CD14-positive monocyte (primary cell): ENCODE data around the gene APIP. TPM values are rescaled to one million over a fixed set of nuclear protein-coding genes. Genes with fewer than 3 reads are reported as not detected.

Experiments used
- DNase-seq, 3 donors: peaks; one replicate each; pipeline ENCODE4 v3.0.0-alpha.2; 2011 to 2022
- H2AFZ ChIP-seq: 2 replicates; pipeline ENCODE4 v1.6.0; 2012; ENCODE audit warnings: mild to moderate bottlenecking, low read depth, low read length, inconsistent platforms; ENCODE audit not compliant: insufficient read depth, poor library complexity, severe bottlenecking
- H3K27ac ChIP-seq, 2 donors: 1 replicate in 1 of 2; 2 replicates in 1 of 2; pipeline ENCODE4 v1.5.1; 2012 to 2013; ENCODE audit warnings: low read length in 2 of 2, control low read depth in 1 of 2, inconsistent platforms in 1 of 2, low read depth in 1 of 2, mild to moderate bottlenecking in 1 of 2
- H3K27me3 ChIP-seq, 2 donors: one replicate each; pipeline versions ENCODE4 v1.6.0 to v1.6.1; 2011 to 2013; ENCODE audit warnings: low read length in 2 of 2; ENCODE audit not compliant: control insufficient read depth in 2 of 2, insufficient read depth in 2 of 2
- H3K36me3 ChIP-seq, 2 donors: replicated peaks in 1 of 2; 1 replicate in 1 of 2; 2 replicates in 1 of 2; pipeline versions ENCODE4 v1.5.1 to v1.6.1; 2012 to 2013; ENCODE audit warnings: low read length in 2 of 2, control low read depth in 1 of 2, inconsistent platforms in 1 of 2, mild to moderate bottlenecking in 1 of 2; ENCODE audit not compliant: insufficient read depth in 2 of 2, control insufficient read depth in 1 of 2
- H3K4me1 ChIP-seq, 2 donors: 1 replicate in 1 of 2; 2 replicates in 1 of 2; pipeline versions ENCODE4 v1.5.1 to v1.6.1; 2012 to 2013; ENCODE audit warnings: low read length in 2 of 2, control low read depth in 1 of 2, inconsistent platforms in 1 of 2, mild to moderate bottlenecking in 1 of 2, moderate library complexity in 1 of 2; ENCODE audit not compliant: insufficient read depth in 2 of 2, control insufficient read depth in 1 of 2
- H3K4me2 ChIP-seq: replicated peaks from 2 replicates; pipeline ENCODE3; 2012; ENCODE audit warnings: low read length, moderate library complexity, mild to moderate bottlenecking; ENCODE audit not compliant: poor library complexity, severe bottlenecking; ENCODE audit errors: extremely low read depth
- H3K4me3 ChIP-seq, 3 experiments: fragments of 200-600 bp in 1 of 3; sonication (generic) in 1 of 3; replicated peaks in 1 of 3; 1 replicate in 2 of 3; 2 replicates in 1 of 3; pipeline ENCODE4 v1.5.1; 2011 to 2013; ENCODE audit warnings: low read length in 3 of 3, mild to moderate bottlenecking in 3 of 3, control low read depth in 2 of 3, low read depth in 2 of 3, inconsistent platforms in 1 of 3, moderate library complexity in 1 of 3
- H3K79me2 ChIP-seq: 2 replicates; pipeline ENCODE4 v1.6.0; 2012; ENCODE audit warnings: mild to moderate bottlenecking, control low read depth, inconsistent platforms, low read length, moderate library complexity; ENCODE audit not compliant: insufficient read depth
- H3K9ac ChIP-seq: 2 replicates; pipeline ENCODE4 v1.6.0; 2017; ENCODE audit warnings: low read length, mild to moderate bottlenecking; ENCODE audit not compliant: insufficient read depth, poor library complexity, severe bottlenecking
- H3K9me3 ChIP-seq, 2 donors: replicated peaks in 1 of 2; 1 replicate in 1 of 2; 2 replicates in 1 of 2; pipeline versions ENCODE4 v1.5.1 to v1.6.1; 2012 to 2013; ENCODE audit warnings: low read length in 2 of 2, control low read depth in 1 of 2; ENCODE audit not compliant: control insufficient read depth in 1 of 2, insufficient read depth in 1 of 2
- H4K20me1 ChIP-seq: 2 replicates; pipeline ENCODE4 v1.6.0; 2012; ENCODE audit warnings: mild to moderate bottlenecking, low read length, control low read depth, moderate library complexity; ENCODE audit not compliant: insufficient read depth
- H3K27ac Mint-ChIP-seq, 7 donors: one replicate each; pipeline ENCODE4 v1.8.0; 2020; ENCODE audit warnings: mild to moderate bottlenecking in 7 of 7, mixed read lengths in 7 of 7, moderate library complexity in 6 of 7, inconsistent platforms in 2 of 7
- H3K27me3 Mint-ChIP-seq, 3 donors: one replicate each; pipeline ENCODE4 v1.8.0; 2021 to 2022; ENCODE audit warnings: low read depth in 3 of 3, mild to moderate bottlenecking in 3 of 3, mixed read lengths in 3 of 3, moderate library complexity in 3 of 3, inconsistent platforms in 1 of 3
- H3K36me3 Mint-ChIP-seq, 2 donors: one replicate each; pipeline ENCODE4 v1.8.0; 2020; ENCODE audit warnings: mixed read lengths in 2 of 2, inconsistent platforms in 1 of 2, mild to moderate bottlenecking in 1 of 2
- H3K4me1 Mint-ChIP-seq: one replicate; pipeline ENCODE4 v1.8.0; 2020; ENCODE audit warnings: mild to moderate bottlenecking, mixed read lengths
- H3K4me3 Mint-ChIP-seq, 2 donors: one replicate each; pipeline ENCODE4 v1.8.0; 2020; ENCODE audit warnings: mild to moderate bottlenecking in 2 of 2, mixed read lengths in 2 of 2, moderate library complexity in 1 of 2
- H3K9me3 Mint-ChIP-seq, 7 donors: one replicate each; pipeline ENCODE4 v1.8.0; 2020 to 2022; ENCODE audit warnings: mixed read lengths in 7 of 7, mild to moderate bottlenecking in 6 of 7, moderate library complexity in 6 of 7, inconsistent platforms in 2 of 7
- WGBS: methylation state at CpG from one replicate; pipeline ENCODE4 v1.1.5; 2013; ENCODE audit warnings: missing lambda C conversion rate; ENCODE audit not compliant: insufficient coverage; 5-methylcytosine and 5-hydroxymethylcytosine counted together
- intact Hi-C, 2 donors: fragments of 100-400 bp; cut with micrococcal nuclease; formaldehyde crosslinking; loops; one replicate each; pipeline versions ENCODE4 v1.15.0 to v1.15.1; 2023
- polyA plus RNA-seq, 3 donors: library from polyadenylated mRNA; depleted of rRNA in 1 of 3; unstranded in 2 of 3; stranded (reverse) in 1 of 3; fragments of 300-500 nt in 2 of 3; fragments of >200 nt in 1 of 3; fragmentation: Illumina TruSeq in 2 of 3; gene quantifications; 1 replicate in 2 of 3; 2 replicates in 1 of 3; pipeline ENCODE4 v1.2.3, GENCODE V29; 2012 to 2021
- TF ChIP-seq, protein P1 (sequence below): fragments of 200-600 bp; IDR thresholded peaks from one replicate; pipeline ENCODE4 v1.8.0; 2022; ENCODE audit warnings: antibody characterized with exemption, mild to moderate bottlenecking

The APIP gene
- polyA plus RNA-seq, 3 donors, result 16.3 to 25.4 (median 22.9) TPM

DNA sequence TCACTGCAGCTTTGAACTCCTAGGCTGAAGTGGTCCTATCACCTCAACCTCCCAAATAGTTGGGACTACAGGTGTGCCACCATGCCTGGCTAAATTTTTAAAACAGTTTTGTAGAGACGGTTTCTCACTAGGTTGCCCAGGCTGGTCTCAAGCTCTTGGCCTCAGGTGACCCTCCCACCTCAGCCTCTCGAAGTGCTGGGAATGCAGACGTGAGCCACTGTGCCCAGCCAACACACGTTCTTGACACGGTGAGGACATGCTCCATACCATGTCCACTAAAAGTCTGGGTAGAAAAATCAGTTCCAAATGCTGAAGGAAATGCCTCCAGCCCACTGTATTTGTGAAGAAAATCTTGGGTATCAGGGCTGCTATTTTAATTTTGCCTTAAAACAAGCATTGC, 47.2 kb upstream of the APIP start:
- Histone ChIP-seq H3K4me1 (no peaks in the 10 kb centered on the region), H3K4me2 (no peak overlapping the region), H3K9me3 (no peaks in the 10 kb centered on the region), H3K79me2 (no peaks in the 10 kb centered on the region), H3K27me3 (no peaks in the 10 kb centered on the region), H3K36me3 (peaks cover 16 to 72% of the 10 kb centered on the region in 2 donors), H4K20me1 (no peaks in the 10 kb centered on the region), H3K4me3 (no peak overlapping the region), H3K27ac (no peak overlapping the region), H2AFZ (no peak overlapping the region), H3K9ac (no peak overlapping the region)
- TF ChIP-seq, protein P1, sequence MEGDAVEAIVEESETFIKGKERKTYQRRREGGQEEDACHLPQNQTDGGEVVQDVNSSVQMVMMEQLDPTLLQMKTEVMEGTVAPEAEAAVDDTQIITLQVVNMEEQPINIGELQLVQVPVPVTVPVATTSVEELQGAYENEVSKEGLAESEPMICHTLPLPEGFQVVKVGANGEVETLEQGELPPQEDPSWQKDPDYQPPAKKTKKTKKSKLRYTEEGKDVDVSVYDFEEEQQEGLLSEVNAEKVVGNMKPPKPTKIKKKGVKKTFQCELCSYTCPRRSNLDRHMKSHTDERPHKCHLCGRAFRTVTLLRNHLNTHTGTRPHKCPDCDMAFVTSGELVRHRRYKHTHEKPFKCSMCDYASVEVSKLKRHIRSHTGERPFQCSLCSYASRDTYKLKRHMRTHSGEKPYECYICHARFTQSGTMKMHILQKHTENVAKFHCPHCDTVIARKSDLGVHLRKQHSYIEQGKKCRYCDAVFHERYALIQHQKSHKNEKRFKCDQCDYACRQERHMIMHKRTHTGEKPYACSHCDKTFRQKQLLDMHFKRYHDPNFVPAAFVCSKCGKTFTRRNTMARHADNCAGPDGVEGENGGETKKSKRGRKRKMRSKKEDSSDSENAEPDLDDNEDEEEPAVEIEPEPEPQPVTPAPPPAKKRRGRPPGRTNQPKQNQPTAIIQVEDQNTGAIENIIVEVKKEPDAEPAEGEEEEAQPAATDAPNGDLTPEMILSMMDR, result no peak
- WGBS, result 98% methylated on average over 4 of the region's 5 CpGs
- intact Hi-C loops, result no loop called here
- Mint-ChIP-seq H3K9me3 (no peaks in the 10 kb centered on the region), H3K27ac (no peak overlapping the region), H3K4me3 (no peak overlapping the region), H3K36me3 (peaks cover 51 to 52% of the 10 kb centered on the region in 2 donors), H3K4me1 (no peaks in the 10 kb centered on the region), H3K27me3 (no peaks in the 10 kb centered on the region)
- DNase-seq, result no peak

DNA sequence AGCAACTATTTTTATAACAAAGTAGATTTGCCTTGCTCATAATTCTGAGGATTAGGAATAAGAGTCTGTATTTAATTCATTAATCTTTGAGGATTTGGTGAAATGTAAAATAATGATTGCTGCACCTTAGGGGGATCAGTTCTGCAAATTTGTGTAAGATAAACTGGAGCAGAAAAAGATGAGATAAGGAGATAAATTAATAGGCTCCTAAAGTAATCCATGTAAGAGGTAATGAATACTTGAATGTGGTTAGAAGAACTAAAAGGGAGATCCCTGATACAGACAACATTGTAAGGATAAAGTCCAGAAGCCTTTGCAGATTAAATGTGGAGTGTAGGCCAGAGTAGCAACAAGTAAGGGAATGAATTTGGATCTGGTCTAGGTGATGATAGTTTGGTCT, 45.9 kb upstream of the APIP start:
- TF ChIP-seq, protein P1, result no peak
- intact Hi-C loops, result no loop called here
- Histone ChIP-seq H3K4me3 (no peak overlapping the region), H4K20me1 (no peaks in the 10 kb centered on the region), H3K4me2 (no peak overlapping the region), H3K4me1 (peaks cover 6% of the 10 kb centered on the region in 2 donors), H3K9me3 (no peaks in the 10 kb centered on the region), H3K36me3 (peaks cover 13 to 60% of the 10 kb centered on the region in 2 donors), H3K27me3 (no peaks in the 10 kb centered on the region), H3K79me2 (no peaks in the 10 kb centered on the region), H3K27ac (no peak overlapping the region), H3K9ac (no peak overlapping the region), H2AFZ (no peak overlapping the region)
- Mint-ChIP-seq H3K4me3 (no peak overlapping the region), H3K4me1 (peaks cover 5% of the 10 kb centered on the region), H3K36me3 (peaks cover 44% of the 10 kb centered on the region in 2 donors), H3K9me3 (no peaks in the 10 kb centered on the region), H3K27ac (no peak overlapping the region), H3K27me3 (no peaks in the 10 kb centered on the region)
- no peak for DNase-seq
